ENCODE results near the gene TRIM25.

DNA sequence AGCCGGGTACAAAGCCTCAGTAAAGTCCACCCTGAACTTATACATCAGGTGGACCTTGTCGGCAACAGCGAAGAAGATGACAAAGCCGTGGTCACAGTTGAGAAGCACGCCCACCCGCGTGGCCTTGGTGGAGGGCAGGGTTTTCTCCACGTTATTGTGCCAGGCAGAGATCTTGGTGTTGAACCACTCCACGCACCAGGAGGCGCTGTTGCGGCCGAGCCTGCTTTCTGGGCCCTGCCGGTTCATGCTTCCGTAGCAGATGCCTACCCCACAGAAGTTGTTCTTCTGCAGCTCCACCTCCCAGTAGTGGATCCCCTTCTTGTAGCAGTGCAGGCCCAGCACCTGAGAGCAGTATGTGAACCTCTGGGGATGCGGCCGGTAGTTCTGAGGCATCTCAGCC, 22.1 kb downstream of the TRIM25 start:
- no peak for TF ChIP-seq POLR2A (IDR thresholded peaks at IDR 0.05)
- TF ChIP-seq CTCF (IDR thresholded peaks at IDR 0.05) = no peak

Data from ovary (tissue), 3 donors.